SH-SY5Y (cell line): ENCODE measurements around the gene DAB2IP.

ENCODE experiments used
- GATA2 ChIP-seq: IDR thresholded peaks from 2 replicates; pipeline ENCODE4 v1.6.1; 2011; ENCODE audit warnings: mild to moderate bottlenecking, low read depth, low read length
- GATA3 ChIP-seq: IDR thresholded peaks from 2 replicates; pipeline ENCODE4 v1.6.1; 2011; ENCODE audit warnings: low read depth, mild to moderate bottlenecking, low read length, moderate library complexity

The DAB2IP gene

GRCh38 chr9:121778252-121779225 lies 127.1 kb downstream of the DAB2IP start:
- TF ChIP-seq GATA2 (no peak), GATA3 (no peak)

DNA sequence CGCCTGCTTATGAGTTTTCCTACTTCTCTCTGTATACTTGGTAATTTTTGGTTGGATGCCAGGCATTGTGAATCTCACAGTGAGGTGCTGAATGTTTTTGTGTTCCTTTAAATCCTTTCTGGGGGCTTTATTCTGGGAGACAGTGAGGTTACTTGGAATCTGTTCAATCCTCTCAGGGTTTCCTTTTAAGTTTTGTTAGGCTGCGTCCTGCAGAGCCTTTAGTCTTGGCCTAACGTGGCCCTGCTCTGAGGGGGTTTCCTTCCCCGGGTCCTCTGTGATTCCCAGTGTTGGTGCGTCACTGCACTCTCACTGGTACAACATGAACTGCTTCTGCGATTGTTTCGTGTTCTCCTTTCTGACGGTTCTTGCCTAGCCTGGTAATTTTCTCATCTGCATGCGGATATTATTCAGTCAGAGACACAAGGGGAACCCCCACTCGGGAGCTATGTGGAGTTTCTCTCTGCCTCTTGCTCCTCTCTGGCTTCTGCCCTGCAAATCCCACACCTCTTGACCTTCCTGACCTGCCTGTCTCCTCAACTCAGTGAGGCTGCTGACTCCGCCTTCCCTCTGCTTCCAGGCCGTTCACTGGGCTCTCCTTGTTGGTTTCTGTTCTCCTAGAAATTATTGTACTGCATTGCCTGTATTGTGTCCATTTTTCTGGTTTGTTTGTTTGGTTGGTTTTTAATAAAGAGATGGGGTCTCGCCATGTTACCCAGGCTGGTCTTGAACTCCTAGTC lies 128.1 kb downstream of the DAB2IP start:
- TF ChIP-seq GATA3 = no peak
- TF ChIP-seq GATA2 = no peak

DNA sequence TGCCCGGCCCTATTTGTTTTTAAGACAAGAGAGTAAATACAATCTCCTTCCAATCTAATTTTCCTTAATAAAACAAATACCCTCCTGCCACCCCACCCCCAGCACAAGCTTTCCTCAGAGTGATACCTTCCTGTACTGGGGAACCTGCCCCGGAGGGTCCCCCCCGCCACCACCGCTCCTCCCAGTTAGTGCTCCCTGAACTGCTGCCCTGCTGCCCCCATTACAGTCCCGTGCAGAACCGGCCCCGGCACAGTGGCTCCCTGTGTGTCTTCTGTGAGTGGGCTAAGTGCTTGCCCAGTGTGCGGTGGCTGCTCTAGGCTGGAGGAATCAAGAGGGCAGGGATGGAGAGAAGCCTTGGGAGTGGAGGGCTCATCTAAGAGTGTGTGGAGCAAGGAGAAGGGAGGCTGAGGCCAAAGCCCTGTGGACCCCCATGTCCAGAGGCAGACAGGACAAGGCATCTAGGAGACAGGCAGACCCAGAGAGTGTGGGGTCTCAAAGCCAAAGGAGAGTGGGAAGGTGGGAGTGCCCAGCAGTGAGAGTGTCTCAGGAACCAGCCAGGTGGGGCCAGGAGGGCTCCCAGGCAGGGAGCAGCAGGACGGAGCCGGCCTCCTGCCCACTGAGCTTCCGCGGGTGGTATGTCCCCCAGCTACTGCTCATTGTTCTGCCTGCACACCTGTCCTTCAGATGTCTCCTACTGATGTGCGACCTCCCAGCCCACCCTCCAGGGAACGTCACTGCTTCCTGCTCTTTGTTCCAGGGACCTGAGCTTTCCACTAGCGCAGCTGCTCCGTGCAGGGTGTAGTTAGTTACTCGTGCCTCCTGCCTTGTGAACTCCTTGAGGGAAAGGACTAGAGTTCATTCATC lies 129.0 kb downstream of the DAB2IP start:
- TF ChIP-seq GATA3 = no peak
- no peak for TF ChIP-seq GATA2

DNA sequence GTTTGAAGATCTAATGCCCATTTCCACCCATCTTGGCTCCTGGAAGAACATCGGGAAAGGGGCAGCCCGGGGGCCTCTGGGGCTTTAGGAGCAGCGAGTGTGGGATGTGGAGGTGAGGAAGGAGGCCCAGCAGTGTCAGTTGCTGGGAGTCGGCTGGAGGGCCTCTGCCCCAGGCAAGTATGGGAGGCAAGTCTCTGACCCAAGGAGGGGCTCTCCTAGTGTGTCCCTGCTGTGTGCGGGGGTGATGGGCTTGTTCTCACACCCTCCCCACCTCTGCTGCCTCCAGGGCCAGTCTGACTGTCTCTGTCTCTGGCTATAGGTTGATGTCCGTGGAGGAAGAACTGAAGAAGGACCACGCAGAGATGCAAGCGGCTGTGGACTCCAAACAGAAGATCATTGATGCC lies 129.7 kb downstream of the DAB2IP start:
- TF ChIP-seq GATA3 = no peak
- no peak for TF ChIP-seq GATA2

GRCh38 chr9:121781701-121782464 lies 130.4 kb downstream of the DAB2IP start:
- TF ChIP-seq GATA2 (no peak), GATA3 (no peak)

DNA sequence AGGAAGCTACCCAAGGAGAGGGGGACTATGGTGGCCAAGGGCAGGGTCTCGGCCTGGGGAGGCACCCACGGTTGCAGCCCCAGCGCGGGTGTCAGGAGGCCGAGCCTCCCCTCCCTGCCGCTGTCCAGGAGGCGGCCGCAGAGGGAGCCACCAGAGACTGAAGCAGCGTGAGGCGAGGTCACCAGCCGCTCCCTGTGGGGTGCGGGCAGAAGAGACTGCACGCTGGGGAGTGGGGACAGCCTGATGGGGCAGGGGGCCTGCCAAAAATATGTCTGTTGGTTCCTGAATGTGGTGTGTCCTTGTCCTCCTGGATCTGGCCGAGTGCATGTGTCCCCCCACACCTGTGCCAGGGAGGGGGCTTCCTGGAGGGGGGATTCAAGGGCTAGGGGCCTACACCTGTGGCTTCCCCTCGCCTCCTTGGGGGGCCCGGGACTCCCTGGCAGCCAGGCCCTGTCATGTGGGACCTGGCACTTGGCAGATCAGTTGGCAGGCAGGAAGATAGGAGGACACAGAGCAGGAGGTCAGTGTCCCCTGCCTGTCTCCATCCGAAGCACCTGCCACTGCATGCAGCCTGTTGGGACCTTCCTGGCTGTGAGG lies 131.2 kb downstream of the DAB2IP start:
- TF ChIP-seq GATA2 = no peak
- no peak for TF ChIP-seq GATA3

DNA sequence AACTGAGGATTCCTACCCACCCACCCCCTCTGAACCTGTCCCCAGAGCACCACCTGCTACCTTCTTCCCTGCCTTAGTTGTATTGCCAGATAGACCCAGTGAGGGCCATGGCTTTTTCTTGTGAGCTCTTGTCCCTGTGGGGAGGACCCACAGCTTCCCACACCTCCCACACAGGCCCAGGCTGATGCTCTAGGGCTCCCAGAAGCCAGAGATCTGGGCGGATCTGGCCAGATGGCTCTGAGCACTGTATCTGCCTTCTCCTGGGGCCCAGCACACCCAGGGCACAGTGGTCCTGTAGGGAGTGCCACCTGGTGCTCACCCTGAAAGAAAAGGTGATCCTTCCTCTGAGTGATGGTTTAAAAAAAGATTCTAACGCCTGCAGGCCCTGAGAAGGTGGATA lies 131.7 kb downstream of the DAB2IP start:
- TF ChIP-seq GATA3 (no peak), GATA2 (no peak)

- no peak for TF ChIP-seq GATA2
- TF ChIP-seq GATA3 = no peak
These were observed 132.4 kb downstream of the DAB2IP start for GRCh38 chr9:121783521-121784507.

- TF ChIP-seq GATA3 (no peak), GATA2 (no peak)
These were observed 133.4 kb downstream of the DAB2IP start for GRCh38 chr9:121784731-121785411.

GRCh38 chr9:121785673-121786542 lies 134.5 kb downstream of the DAB2IP start:
- TF ChIP-seq GATA3 (no peak), GATA2 (no peak)

DNA sequence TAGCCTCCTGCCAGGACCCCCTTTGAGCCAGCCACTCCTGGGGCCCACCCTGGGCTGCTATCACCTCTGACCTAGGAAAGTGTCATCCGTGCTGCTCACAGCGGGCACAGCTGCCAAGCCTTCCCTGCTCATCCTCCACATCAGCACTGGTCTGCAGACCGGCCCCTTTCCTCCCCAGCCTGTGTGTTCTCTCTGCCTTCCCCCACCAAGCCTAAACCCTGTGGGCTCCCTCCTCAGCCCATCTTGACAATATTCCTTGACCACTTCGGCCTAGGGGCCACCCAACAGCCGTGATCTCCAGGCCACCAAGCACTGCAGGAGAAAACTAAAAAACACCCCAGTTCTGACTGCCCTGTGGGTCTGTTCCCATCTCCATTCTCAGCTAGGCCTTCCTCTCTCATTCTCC lies 135.1 kb downstream of the DAB2IP start:
- TF ChIP-seq GATA3 (no peak), GATA2 (no peak)
